Panc1 (cell line): ENCODE results near the gene TEAD2.

Source experiments
- CTCF ChIP-seq: fragments of 450-650 bp; IDR thresholded peaks from 2 replicates; pipeline ENCODE4 v1.5.1; 2017; ENCODE audit warnings: mild to moderate bottlenecking
- TCF7L2 ChIP-seq: IDR thresholded peaks from 2 replicates; pipeline ENCODE4 v1.6.1; 2011; ENCODE audit warnings: mild to moderate bottlenecking, low read depth, low read length, inconsistent platforms

DNA sequence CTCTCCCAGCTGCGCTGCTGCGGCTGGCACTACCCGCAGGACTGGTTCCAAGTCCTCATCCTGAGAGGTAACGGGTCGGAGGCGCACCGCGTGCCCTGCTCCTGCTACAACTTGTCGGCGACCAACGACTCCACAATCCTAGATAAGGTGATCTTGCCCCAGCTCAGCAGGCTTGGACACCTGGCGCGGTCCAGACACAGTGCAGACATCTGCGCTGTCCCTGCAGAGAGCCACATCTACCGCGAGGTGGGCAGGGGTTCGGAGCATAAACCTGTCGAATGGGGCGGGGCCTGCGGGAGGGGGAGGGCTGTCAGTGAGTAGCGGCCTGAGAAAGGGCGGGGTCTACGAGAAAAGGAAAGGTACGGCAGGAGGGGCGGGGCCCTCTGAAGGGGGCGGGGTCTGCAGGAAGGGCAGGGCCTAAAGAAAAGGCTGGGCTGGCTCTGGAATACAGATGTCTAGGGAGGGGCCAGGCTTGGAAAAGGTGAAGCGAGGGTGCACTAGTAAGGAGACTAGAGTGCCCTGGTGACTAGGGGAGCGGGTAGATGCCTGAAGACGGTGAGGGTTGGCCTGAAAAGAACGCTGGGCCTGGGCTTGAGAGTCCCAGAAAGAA is 23.4 kb downstream of the TEAD2 start:
- TF ChIP-seq CTCF (no peak), TCF7L2 (no peak)
